ENCODE measurements around the gene MREG.

MREG gene

GRCh38 chr2:215912299-215912842, 101.0 kb downstream of the MREG start:
- no peaks in the 10 kb centered on the region for H3K9me3 Mint-ChIP-seq
- no peak overlapping the region for H3K27ac Mint-ChIP-seq
- peaks cover 10% of the 10 kb centered on the region for H3K4me1 Mint-ChIP-seq
- H3K36me3 Mint-ChIP-seq = no peaks in the 10 kb centered on the region
- ATAC-seq = no peak
- no peak overlapping the region for H3K4me3 Mint-ChIP-seq
- H3K27me3 Mint-ChIP-seq = peaks cover 23% of the 10 kb centered on the region

GRCh38 chr2:215911301-215912085, 101.9 kb downstream of the MREG start:
- Mint-ChIP-seq H3K27ac (no peak overlapping the region), H3K9me3 (no peaks in the 10 kb centered on the region), H3K27me3 (peaks cover 25% of the 10 kb centered on the region), H3K4me3 (no peak overlapping the region), H3K4me1 (peaks cover 10% of the 10 kb centered on the region), H3K36me3 (no peaks in the 10 kb centered on the region)
- ATAC-seq = no peak

GRCh38 chr2:215910180-215910579, 103.2 kb downstream of the MREG start:
- Mint-ChIP-seq H3K27me3 (peaks cover 25% of the 10 kb centered on the region), H3K36me3 (no peaks in the 10 kb centered on the region), H3K27ac (no peak overlapping the region), H3K9me3 (no peaks in the 10 kb centered on the region), H3K4me3 (no peak overlapping the region), H3K4me1 (peaks cover 10% of the 10 kb centered on the region)
- ATAC-seq = no peak

- Mint-ChIP-seq H3K4me3 (no peak overlapping the region), H3K27ac (no peak overlapping the region), H3K27me3 (peaks cover 42% of the 10 kb centered on the region), H3K36me3 (no peaks in the 10 kb centered on the region), H3K4me1 (no peaks in the 10 kb centered on the region), H3K9me3 (no peaks in the 10 kb centered on the region)
- ATAC-seq = no peak
These were observed 106.2 kb downstream of the MREG start for GRCh38 chr2:215907147-215907546.

GRCh38 chr2:215906458-215906857, 106.9 kb downstream of the MREG start:
- Mint-ChIP-seq H3K27ac (no peak overlapping the region), H3K27me3 (peaks cover 49% of the 10 kb centered on the region), H3K9me3 (no peaks in the 10 kb centered on the region), H3K4me1 (no peaks in the 10 kb centered on the region), H3K36me3 (no peaks in the 10 kb centered on the region), H3K4me3 (no peak overlapping the region)
- ATAC-seq = no peak

- Mint-ChIP-seq H3K27me3 (peaks cover 49% of the 10 kb centered on the region), H3K27ac (no peak overlapping the region), H3K9me3 (no peaks in the 10 kb centered on the region)
These were observed 107.7 kb downstream of the MREG start for GRCh38 chr2:215905691-215906090.

GRCh38 chr2:215904101-215904500, 109.2 kb downstream of the MREG start:
- Mint-ChIP-seq H3K27ac (no peak overlapping the region), H3K4me1 (peaks cover 7% of the 10 kb centered on the region), H3K9me3 (no peaks in the 10 kb centered on the region), H3K27me3 (peaks cover 40% of the 10 kb centered on the region), H3K4me3 (no peak overlapping the region), H3K36me3 (no peaks in the 10 kb centered on the region)
- ATAC-seq = no peak

More at GRCh38 chr2:215905691-215906090, 107.7 kb downstream of the MREG start:
- no peak for ATAC-seq
- Mint-ChIP-seq H3K4me3 (no peak overlapping the region), H3K36me3 (no peaks in the 10 kb centered on the region), H3K4me1 (peaks cover 5% of the 10 kb centered on the region)

GRCh38 chr2:215903203-215903602, 110.1 kb downstream of the MREG start:
- H3K9me3 Mint-ChIP-seq = no peaks in the 10 kb centered on the region
- no peak for ATAC-seq
- H3K27me3 Mint-ChIP-seq = peaks cover 42% of the 10 kb centered on the region

GRCh38 chr2:215901796-215902195, 111.6 kb downstream of the MREG start:
- peaks cover 7% of the 10 kb centered on the region for H3K4me1 Mint-ChIP-seq
- H3K27ac Mint-ChIP-seq = no peak overlapping the region
- no peaks in the 10 kb centered on the region for H3K36me3 Mint-ChIP-seq
- no peaks in the 10 kb centered on the region for H3K9me3 Mint-ChIP-seq
- no peak for ATAC-seq
- H3K4me3 Mint-ChIP-seq = no peak overlapping the region
- peaks cover 34% of the 10 kb centered on the region for H3K27me3 Mint-ChIP-seq

More at GRCh38 chr2:215903203-215903602, 110.1 kb downstream of the MREG start:
- Mint-ChIP-seq H3K27ac (no peak overlapping the region), H3K4me3 (no peak overlapping the region), H3K36me3 (no peaks in the 10 kb centered on the region), H3K4me1 (peaks cover 7% of the 10 kb centered on the region)

GRCh38 chr2:215900843-215901242, 112.5 kb downstream of the MREG start:
- H3K4me3 Mint-ChIP-seq = no peak overlapping the region
- H3K27ac Mint-ChIP-seq = peak overlapping the region; percentile 4
- peaks cover 34% of the 10 kb centered on the region for H3K27me3 Mint-ChIP-seq
- H3K9me3 Mint-ChIP-seq = no peaks in the 10 kb centered on the region
- peaks cover 7% of the 10 kb centered on the region for H3K4me1 Mint-ChIP-seq
- peak; percentile 74 for ATAC-seq
- no peaks in the 10 kb centered on the region for H3K36me3 Mint-ChIP-seq

GRCh38 chr2:215900203-215900611, 113.1 kb downstream of the MREG start:
- Mint-ChIP-seq H3K9me3 (no peaks in the 10 kb centered on the region), H3K36me3 (no peaks in the 10 kb centered on the region), H3K27me3 (peaks cover 34% of the 10 kb centered on the region), H3K27ac (no peak overlapping the region), H3K4me1 (peaks cover 7% of the 10 kb centered on the region), H3K4me3 (no peak overlapping the region)
- no peak for ATAC-seq

- ATAC-seq = no peak
- peaks cover 7% of the 10 kb centered on the region for H3K4me1 Mint-ChIP-seq
- no peak overlapping the region for H3K4me3 Mint-ChIP-seq
- no peaks in the 10 kb centered on the region for H3K36me3 Mint-ChIP-seq
- H3K27me3 Mint-ChIP-seq = peaks cover 41% of the 10 kb centered on the region
- no peak overlapping the region for H3K27ac Mint-ChIP-seq
- H3K9me3 Mint-ChIP-seq = no peaks in the 10 kb centered on the region
These were observed 113.9 kb downstream of the MREG start for GRCh38 chr2:215899141-215900074.

GRCh38 chr2:215898363-215898762, 115.0 kb downstream of the MREG start:
- no peak for ATAC-seq
- H3K9me3 Mint-ChIP-seq = no peaks in the 10 kb centered on the region
- no peak overlapping the region for H3K27ac Mint-ChIP-seq
- H3K4me1 Mint-ChIP-seq = peaks cover 7% of the 10 kb centered on the region
- H3K36me3 Mint-ChIP-seq = no peaks in the 10 kb centered on the region
- H3K27me3 Mint-ChIP-seq = peaks cover 40% of the 10 kb centered on the region
- no peak overlapping the region for H3K4me3 Mint-ChIP-seq

GRCh38 chr2:215896921-215897320, 116.4 kb downstream of the MREG start:
- Mint-ChIP-seq H3K4me3 (no peak overlapping the region), H3K27ac (no peak overlapping the region), H3K27me3 (peaks cover 40% of the 10 kb centered on the region), H3K36me3 (no peaks in the 10 kb centered on the region), H3K9me3 (no peaks in the 10 kb centered on the region), H3K4me1 (peaks cover 7% of the 10 kb centered on the region)
- no peak for ATAC-seq

GRCh38 chr2:215895330-215895729, 118.0 kb downstream of the MREG start:
- ATAC-seq = no peak
- Mint-ChIP-seq H3K4me1 (no peaks in the 10 kb centered on the region), H3K9me3 (no peaks in the 10 kb centered on the region), H3K27me3 (peaks cover 37% of the 10 kb centered on the region), H3K27ac (no peak overlapping the region), H3K36me3 (no peaks in the 10 kb centered on the region), H3K4me3 (no peak overlapping the region)

All from stimulated activated memory B cell treated with anti-CD40 and anti-IgM and Interleukin-4, amounts not matched to agents 10 μg/mL and 1 μg/mL and 100 μg/mL, for 72 hours (primary cell).